ENCODE results near the gene NCKIPSD.

The NCKIPSD gene

DNA sequence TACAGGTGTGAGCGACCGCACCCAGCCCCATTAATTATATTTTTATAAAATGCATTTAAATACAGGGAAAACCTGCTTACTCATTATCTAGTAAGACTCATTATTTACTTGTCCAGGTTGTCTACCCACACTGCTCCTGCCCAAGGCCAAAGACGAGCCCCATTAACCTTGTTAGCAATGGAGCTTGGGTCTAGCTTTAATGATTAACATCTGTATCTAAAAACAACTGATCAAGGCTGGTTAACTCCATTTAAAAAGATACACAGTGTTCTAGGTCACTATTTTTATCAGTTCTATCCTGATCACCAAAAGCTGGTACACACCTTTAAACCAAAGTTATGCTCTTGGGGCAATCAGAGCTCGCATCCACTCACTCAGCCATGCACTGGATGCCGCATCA lies 10.4 kb upstream of the NCKIPSD start:
- no peak for DNase-seq

- no peak for DNase-seq
These were observed 9.7 kb upstream of the NCKIPSD start for GRCh38 chr3:48695393-48695753.

GRCh38 chr3:48694610-48695392 lies 9.1 kb upstream of the NCKIPSD start:
- DNase-seq, result no peak

- no peak for DNase-seq
These were observed 8.1 kb upstream of the NCKIPSD start for GRCh38 chr3:48693826-48694225.

- no peak for DNase-seq
These were observed 6.8 kb upstream of the NCKIPSD start for GRCh38 chr3:48692551-48692950.

GRCh38 chr3:48690846-48691458 lies 5.2 kb upstream of the NCKIPSD start:
- DNase-seq, result no peak

GRCh38 chr3:48689384-48689783 lies 3.7 kb upstream of the NCKIPSD start:
- DNase-seq, result no peak

DNA sequence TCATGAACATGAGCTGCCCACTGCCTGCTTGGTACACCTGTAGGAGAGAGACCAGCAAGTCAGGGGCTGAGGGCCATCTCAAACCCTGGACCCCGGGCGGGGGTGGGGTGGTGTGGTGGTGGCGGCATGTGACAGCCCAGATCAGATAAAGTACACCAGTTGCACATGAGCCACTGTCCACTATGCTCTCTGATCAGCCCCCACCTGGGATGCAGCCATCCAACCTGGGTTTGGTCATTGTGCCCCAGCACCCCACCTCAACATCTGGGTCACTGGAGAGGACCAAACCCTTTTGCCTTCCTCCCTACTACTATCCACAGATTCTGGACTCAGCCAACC lies 3.0 kb upstream of the NCKIPSD start:
- DNase-seq, result no peak

DNA sequence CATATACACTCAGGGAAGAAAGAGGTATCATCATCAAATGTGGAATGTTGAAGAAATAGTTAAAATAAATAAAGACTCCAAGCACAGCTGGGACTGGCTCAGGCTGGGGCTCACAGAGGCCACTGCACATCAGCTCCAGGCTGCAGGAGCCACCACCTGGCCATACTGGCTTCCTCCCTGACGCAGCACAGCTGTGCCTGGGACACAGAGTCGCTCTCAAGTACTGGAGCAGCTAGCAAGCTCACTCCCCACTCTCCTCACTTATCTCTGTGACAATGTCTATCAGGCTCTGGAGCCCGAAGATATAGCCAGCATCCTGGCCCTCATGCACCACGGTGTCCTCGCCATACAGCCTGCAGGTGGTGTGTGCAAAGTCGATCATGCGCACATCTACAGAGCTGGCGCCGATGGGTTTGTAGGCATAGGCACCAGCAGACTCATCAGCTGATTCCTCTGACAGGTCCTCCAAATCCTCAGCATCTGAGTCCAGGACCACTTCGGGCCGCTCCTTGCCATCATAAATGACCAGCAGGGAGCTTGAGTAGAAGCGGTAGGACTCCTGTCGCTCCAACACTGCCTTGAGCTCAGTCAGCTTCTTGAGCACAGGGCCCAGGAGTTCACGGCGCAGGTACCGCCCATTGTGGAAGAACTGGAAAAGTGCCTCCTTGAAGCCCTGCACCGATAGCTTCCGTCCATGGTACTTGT lies 2.5 kb upstream of the NCKIPSD start:
- DNase-seq, result no peak

- no peak for DNase-seq
These were observed 1.5 kb upstream of the NCKIPSD start for GRCh38 chr3:48687220-48687678.

DNA sequence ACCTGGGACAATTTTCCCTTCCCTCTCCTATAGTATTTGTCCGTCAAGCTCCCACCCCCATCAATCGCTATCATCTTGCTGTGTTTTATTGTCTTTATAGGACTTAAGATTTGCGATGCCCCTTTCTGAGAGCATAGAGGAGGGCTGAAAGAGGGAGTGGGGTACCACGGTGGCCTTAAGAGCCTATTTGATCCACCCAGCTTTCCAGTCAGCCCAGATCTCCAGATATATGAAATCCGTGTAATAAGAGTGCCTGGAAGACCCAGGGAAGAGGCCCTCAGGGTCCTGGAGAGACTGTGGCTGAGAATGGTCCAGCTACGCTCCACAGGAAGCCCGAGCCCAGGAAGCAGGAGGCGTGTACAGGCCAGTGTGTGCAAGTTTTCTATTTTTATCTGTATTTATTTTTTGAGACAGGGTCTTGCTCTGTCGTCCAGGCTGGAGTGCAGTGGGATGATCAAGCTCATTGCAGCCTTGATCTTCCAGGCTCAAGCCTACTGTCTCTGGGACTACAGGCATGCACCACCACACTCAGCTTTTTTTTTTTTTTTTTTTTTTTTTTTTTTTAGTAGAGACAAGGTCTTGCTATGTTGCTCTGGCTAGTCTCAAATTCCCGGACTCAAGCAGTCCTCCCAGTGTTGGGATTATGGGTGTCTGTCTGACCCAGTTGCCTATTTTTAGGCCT lies 964 bp upstream of the NCKIPSD start:
- DNase-seq, result no peak

GRCh38 chr3:48685293-48685602 lies 467 bp downstream of the NCKIPSD start:
- no peak for DNase-seq

GRCh38 chr3:48684480-48685143 lies 1.1 kb downstream of the NCKIPSD start:
- no peak for DNase-seq

DNA sequence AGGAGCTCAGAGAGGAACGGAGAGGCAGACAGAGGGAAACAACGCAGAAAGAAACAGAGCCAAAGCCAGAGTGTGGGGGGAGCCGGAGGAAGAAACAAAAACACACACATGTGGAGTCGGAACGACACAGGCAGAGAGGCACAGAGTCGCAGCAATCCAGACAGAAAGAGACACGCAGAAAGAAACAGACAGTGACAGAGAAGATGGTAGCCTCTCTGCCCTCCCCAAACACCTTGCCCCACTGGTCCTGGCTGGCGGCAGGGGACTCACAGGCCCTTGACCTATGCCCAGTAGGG lies 1.7 kb downstream of the NCKIPSD start:
- no peak for DNase-seq

DNA sequence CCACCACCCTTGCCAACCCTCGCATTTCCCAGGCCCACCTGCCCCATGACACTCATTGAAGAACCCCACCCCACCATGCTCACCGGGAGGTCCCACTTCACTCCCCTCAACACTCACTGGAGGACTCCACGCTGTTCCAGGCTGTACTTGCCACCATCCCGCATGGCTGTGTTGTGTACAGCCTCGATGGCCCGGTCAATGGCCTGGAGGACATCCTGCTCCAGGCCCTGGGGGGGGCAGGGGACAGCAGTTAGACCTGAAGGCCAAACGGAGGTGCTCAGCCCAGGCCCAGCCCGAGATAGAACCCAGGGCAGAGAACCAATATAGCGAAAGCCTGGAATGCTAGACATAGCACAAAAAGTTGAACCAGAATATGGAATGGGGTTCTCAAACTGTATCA lies 2.9 kb downstream of the NCKIPSD start:
- no peak for DNase-seq

DNA sequence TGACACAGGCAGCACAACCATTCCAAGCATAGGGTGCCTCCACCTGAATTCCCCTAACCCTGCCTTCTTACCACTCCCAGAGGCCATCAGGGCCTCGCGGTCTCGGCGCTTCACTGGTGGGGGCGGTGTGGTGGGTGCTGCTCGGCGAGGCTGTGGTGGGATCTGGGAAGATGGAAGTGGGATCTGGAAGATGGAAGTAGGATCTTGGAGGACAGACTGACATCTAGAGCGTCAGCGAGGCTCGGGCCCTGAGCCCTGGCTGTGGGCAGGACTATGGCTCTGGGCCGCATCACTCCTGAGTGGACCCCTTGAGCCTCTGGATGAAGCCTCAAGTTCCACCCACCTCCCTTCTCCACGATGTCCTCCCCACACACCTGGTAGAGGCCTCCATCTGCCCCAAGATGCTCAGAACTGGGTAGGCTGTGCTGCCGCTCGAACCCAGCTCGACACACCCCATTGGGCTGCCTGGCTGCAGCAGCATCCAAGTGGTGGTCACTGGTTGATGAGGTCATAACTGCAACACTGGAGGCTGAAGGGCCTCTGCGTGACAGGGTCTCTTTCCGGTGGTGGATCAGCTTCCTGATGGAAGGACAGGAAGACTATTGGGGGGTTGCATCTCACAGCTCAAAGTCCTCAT lies 3.6 kb downstream of the NCKIPSD start:
- DNase-seq, result no peak

GRCh38 chr3:48681541-48681880 lies 4.2 kb downstream of the NCKIPSD start:
- no peak for DNase-seq

- DNase-seq, result no peak
These were observed 4.7 kb downstream of the NCKIPSD start for GRCh38 chr3:48680811-48681540.

DNA sequence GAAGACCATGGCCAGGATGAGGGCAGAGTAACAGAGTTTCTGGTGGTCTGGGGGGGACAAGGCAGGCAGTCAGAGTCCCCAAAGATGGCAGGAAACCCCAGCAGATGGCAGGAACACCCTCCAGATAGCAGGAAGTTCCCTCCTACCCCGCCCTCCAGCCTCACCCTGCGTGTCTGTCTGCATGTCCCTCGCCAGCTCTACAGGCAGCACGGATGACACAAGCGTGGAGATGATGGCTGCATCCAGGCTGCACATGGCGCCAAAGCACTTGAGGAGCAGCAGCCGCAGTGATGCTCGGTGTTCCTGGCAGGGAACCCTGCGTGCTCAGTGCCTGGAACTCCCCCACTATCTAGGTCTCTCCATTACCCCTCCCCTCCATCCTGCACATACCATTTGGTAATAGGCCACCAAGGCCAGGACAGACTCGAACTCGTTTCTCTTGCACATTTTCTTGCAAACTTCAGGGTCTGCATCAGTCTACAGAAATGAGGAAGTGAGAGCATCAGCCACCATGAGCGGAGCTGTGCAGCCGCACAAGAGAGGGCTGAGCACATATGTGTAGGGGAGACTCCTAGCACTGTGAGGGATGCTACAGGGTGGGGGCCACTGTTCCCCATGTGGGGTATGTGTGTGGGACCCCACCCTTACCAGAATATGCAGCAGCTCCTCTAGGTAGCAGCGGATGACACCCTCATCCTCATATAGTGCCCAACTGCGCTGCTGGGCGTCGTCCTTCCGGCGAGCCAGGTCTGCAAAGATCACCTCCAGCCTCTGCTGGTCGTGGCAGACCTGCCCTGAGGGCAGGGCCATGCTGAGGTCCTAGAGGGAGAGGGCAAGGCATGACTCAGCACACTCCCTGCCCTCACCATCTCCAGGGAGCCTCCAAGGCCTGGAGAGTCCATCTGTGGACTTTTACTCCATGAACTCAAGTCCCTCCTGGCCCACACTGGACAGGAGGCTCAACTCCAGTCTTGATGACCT lies 6.0 kb downstream of the NCKIPSD start:
- no peak for DNase-seq

GRCh38 chr3:48678566-48679380 lies 6.9 kb downstream of the NCKIPSD start:
- no peak for DNase-seq

Data from CD4-positive, alpha-beta T cell treated with Interleukin-10 for 1 hour (primary cell).